Measurements from ENCODE around the gene SLC4A3. TPM values are rescaled to one million over a fixed set of nuclear protein-coding genes. Genes with fewer than 3 reads are reported as not detected.

SLC4A3 gene
- total and polyA plus RNA-seq, 2 of the 13 experiments (the other 11 are each of a cell fraction or from before 2014, with no cell fraction given): 0.18 to 0.95 TPM

DNA sequence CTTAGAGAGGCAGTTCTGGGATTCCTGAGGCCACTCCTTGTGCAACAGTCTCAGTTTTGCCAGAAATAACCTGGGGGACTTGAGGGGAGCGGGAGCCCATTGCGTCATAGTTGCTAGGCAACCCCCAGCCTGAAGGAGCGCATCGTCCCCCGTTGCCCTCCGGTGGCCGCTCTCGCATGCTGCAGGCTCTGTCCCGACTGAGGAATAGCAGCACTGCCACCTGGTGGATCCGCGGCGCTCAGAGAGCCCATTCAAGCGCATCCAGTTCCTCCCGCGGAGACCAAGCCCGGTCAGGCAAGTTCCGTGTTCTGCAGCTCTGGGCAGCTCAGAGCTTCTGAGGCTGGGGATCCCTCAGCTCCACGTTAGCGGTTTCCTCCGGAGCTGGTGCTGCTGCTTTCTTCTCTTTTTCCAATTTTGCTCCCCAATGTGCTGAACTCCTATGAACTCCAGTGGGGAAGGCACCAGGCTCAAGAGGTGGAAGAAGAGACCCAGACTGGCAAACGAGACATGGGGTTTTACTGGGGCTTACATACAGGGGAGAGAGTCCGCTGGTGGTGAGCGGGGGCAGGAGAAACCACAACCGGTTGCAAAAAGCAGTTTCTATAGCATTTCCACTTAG, 15.1 kb downstream of the SLC4A3 start (continued):
- 0 out of 2 replicates have a peak, but pooled peaks have one; percentile 30 for TF ChIP-seq ZNF354B (CRISPR knock-in tag; IDR thresholded peaks at IDR 0.05)
- TF ChIP-seq ZNF329 (CRISPR knock-in tag; IDR thresholded peaks at IDR 0.05; ENCODE audit: low read depth): peak; percentile 56; the same call in 1 of the 2 replicates
- TF ChIP-seq DNMT3B (CRISPR knock-in tag; conservative IDR thresholded peaks at IDR 0.05): 0 out of 2 replicates have a peak, but pooled peaks have one; percentile 32
- no peak for TF ChIP-seq CENPT (CRISPR knock-in tag; IDR thresholded peaks at IDR 0.05; ENCODE audit: low read depth)
- no peak for TF ChIP-seq FOXP1 (IDR thresholded peaks at IDR 0.05)
- TF ChIP-seq FOXP1 (CRISPR knock-in tag; IDR thresholded peaks at IDR 0.05): no peak
- TF ChIP-seq SIN3B (IDR thresholded peaks at IDR 0.05; ENCODE audit: low read length): peak; percentile 70
- peak; percentile 75 for TF ChIP-seq CREB1 (IDR thresholded peaks at IDR 0.05)
- no peak for TF ChIP-seq CREB1 (CRISPR knock-in tag; IDR thresholded peaks at IDR 0.05)
- TF ChIP-seq TRAFD1 (CRISPR knock-in tag; IDR thresholded peaks at IDR 0.05; ENCODE audit: borderline replicate concordance): no peak
- TF ChIP-seq SRF (IDR thresholded peaks at IDR 0.05; ENCODE audit: low read depth, low read length): peak; percentile 54; the same call in 1 of the 2 replicates
- no peak for TF ChIP-seq ZNF136 (CRISPR knock-in tag; IDR thresholded peaks at IDR 0.05; ENCODE audit: low read depth)
- TF ChIP-seq CHD2 (IDR thresholded peaks at IDR 0.05; ENCODE audit: low read depth, low read length): no peak
- TF ChIP-seq, protein P1, sequence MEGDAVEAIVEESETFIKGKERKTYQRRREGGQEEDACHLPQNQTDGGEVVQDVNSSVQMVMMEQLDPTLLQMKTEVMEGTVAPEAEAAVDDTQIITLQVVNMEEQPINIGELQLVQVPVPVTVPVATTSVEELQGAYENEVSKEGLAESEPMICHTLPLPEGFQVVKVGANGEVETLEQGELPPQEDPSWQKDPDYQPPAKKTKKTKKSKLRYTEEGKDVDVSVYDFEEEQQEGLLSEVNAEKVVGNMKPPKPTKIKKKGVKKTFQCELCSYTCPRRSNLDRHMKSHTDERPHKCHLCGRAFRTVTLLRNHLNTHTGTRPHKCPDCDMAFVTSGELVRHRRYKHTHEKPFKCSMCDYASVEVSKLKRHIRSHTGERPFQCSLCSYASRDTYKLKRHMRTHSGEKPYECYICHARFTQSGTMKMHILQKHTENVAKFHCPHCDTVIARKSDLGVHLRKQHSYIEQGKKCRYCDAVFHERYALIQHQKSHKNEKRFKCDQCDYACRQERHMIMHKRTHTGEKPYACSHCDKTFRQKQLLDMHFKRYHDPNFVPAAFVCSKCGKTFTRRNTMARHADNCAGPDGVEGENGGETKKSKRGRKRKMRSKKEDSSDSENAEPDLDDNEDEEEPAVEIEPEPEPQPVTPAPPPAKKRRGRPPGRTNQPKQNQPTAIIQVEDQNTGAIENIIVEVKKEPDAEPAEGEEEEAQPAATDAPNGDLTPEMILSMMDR (CRISPR knock-in tag; IDR thresholded peaks at IDR 0.05): peak; percentile 100
- TF ChIP-seq ZBTB25 (CRISPR knock-in tag; IDR thresholded peaks at IDR 0.05): peak; percentile 85; the same call in 1 of the 2 replicates
- TF ChIP-seq RBM39 (IDR thresholded peaks at IDR 0.05; ENCODE audit: low read depth, low read length, poor library complexity, severe bottlenecking): peak; percentile 87
- peak; percentile 51; the same call in 1 of the 2 replicates for TF ChIP-seq KDM1A (CRISPR knock-in tag; IDR thresholded peaks at IDR 0.05)
- TF ChIP-seq RFX3 (CRISPR knock-in tag; IDR thresholded peaks at IDR 0.05): peak; percentile 94
- no peak for TF ChIP-seq NR2F6 (IDR thresholded peaks at IDR 0.05)
- TF ChIP-seq NR2F6 (CRISPR knock-in tag; IDR thresholded peaks at IDR 0.05): peak; percentile 78
- peak; percentile 95 for TF ChIP-seq TARDBP (CRISPR knock-in tag; IDR thresholded peaks at IDR 0.05)
- TF ChIP-seq, protein P2, sequence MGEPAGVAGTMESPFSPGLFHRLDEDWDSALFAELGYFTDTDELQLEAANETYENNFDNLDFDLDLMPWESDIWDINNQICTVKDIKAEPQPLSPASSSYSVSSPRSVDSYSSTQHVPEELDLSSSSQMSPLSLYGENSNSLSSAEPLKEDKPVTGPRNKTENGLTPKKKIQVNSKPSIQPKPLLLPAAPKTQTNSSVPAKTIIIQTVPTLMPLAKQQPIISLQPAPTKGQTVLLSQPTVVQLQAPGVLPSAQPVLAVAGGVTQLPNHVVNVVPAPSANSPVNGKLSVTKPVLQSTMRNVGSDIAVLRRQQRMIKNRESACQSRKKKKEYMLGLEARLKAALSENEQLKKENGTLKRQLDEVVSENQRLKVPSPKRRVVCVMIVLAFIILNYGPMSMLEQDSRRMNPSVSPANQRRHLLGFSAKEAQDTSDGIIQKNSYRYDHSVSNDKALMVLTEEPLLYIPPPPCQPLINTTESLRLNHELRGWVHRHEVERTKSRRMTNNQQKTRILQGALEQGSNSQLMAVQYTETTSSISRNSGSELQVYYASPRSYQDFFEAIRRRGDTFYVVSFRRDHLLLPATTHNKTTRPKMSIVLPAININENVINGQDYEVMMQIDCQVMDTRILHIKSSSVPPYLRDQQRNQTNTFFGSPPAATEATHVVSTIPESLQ (CRISPR knock-in tag; conservative IDR thresholded peaks at IDR 0.05): no peak
- peak; percentile 49 for TF ChIP-seq ZNF883 (CRISPR knock-in tag; IDR thresholded peaks at IDR 0.05; ENCODE audit: not compliant biosample characterization)
- no peak; the same call in 1 of the 2 replicates for TF ChIP-seq ZSCAN12 (CRISPR knock-in tag; IDR thresholded peaks at IDR 0.05)
- TF ChIP-seq IKZF4 (CRISPR knock-in tag; IDR thresholded peaks at IDR 0.05; ENCODE audit: borderline replicate concordance, low read depth, not compliant biosample characterization): no peak
